ENCODE data around the gene IP6K1. TPM values are rescaled to one million over a fixed set of nuclear protein-coding genes. Genes with fewer than 3 reads are reported as not detected.
"Not testable (repeated sequence)": the region's sequence is repeated elsewhere in the genome, so short reads cannot be mapped to it uniquely, and the experiment has no call there.

Gene IP6K1
- total RNA-seq, 1 donor from 2014 or later = 34.2 TPM

DNA sequence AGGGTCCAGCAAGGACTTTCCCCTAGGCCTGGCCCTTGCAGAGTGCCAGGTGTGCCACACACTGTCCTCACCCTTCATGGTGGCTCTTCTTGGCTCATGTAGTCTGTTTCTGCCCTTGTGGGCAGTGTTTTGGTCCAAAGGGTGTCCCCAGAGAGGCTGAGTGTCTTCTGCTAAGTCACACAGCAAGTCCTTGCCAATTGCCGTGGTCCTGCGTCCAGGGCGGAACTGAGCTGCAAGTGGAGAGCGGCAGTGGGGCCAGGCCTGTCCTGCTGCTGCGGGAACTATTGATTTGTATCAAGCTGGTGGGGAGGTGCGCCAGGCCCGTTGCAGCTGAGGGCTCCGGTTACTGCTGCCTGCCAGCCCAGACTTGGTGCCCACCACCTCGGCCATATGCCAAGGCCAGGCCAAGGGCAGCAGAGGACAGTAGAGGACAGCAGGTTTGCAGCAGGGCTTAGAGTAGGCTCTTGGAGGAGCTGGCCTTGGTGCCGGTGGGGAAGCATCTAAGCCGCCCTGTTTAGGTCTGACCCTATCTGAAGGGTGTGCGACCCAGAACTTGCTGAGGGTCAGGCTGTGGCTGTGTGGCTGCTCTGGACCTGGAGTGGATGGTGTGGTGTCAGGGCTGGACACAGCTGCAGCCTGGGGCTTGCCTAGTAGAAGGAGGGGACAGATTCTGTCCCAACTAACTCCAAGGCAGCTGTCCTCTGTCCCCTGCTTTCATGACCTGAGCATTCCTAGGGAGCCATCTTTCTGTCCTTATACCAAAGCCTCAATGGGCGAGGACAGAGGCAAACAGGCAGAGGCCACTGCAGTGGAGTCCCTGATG, 71.4 kb downstream of the IP6K1 start:
- intact Hi-C loops (cut with micrococcal nuclease) = no loop called here

DNA sequence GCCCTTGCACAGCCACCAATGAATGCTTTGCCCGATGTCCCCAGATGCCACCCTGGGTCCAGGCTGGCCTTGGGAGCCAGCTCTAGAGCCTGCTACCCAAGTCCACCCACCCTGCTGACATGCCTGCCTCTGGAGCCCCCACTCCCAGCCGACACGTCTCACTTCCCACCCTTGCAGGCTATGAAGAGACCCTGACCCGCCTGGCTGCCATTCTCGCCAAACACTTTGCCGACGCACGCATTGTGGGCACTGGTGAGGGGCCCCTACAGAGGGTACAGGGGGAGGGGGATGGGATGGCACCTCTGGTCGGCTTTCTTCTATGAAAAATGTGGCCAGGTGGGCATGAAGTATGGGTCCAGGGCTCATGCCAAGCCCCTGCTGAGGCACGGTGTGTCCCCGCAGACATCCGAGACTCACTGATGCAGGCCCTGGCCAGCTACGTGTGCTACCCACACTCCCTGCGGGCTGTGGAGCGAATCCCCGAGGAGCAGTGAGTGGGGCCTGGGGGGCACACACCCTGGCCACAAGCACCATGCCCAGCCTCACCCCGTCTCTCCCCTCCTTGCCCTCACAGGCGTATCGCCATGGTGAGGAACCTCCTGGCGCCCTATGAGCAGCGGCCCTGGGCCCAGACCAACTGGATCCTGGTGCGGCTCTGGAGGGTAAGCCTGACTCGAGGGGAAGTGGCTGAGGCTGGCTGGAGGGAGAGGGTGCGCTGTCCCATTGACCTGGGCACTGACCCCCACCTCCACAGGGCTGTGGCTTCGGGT, 72.8 kb downstream of the IP6K1 start:
- intact Hi-C loops (cut with micrococcal nuclease) = no loop called here

DNA sequence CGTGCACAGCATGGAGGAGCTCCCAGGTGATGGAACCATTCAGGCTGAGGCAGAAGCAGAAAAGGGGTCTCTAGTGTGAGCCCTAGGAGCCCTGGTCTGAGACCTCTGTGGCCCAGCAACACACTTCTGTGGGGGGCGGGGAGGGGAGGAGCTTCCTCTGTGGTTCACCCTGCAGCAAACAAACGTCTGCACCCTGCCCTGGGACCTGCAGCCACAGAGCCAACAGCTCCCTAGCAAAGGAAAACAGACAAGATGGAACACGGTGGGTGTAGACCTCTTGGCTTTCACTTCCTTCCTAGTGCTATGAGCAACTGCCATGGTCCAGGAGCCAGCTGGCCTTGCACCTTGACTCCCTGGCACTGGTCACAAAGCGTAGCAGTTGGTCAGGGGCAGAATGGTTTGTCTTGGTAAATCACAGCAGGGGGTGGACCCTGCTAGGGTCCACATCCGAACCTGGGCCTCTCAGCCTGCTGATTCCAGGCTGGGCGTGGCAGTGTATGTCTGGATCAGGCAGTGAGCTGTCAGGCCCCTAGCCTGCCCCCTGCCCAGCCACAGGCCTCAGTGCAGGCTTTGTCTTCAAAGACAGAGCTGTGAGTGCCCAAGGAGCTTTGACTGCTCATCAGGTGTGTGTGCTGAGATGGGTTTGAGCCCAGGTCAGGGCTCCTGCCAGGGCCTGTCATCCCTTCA, 73.6 kb downstream of the IP6K1 start:
- intact Hi-C loops (cut with micrococcal nuclease) = no loop called here

DNA sequence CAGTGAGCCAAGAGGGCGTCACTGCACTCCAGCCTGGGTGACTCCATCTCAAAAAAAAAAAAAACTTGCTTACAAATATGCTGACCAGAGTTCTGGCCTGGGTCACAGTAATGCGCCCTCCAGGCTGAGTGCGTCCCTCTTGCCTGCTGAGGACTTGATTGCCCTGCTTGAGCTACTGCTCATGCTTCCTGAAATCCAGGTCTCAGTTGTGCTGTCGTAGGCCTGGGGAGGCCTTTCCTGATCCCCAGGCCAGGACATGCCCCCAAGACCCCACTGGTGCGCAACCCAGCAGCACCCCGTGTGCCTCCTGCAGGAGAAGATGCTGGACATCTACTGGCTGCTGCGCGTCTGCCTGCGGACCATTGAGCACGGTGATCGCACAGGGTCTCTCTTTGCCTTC, 74.2 kb downstream of the IP6K1 start:
- intact Hi-C loops (cut with micrococcal nuclease) = no loop called here

DNA sequence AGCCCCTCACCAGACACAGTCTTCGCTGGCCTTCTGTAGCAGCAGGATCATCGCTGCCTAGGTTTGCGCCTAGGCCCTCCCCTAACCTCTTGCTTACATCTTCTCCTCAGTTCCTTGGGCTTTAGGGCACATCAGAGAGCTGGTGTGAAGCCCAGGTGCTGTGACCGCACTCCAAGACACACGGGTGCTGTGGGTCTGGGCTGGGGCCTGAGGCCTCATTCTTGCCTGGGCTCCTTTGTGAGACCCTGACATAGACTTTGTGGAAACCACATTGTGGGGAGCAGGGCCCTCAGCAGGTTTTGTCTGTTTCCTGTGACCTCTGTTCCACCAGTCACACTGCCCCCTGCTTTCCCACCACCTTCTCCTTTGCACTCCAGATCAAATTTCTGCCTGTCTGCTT, 74.9 kb downstream of the IP6K1 start:
- intact Hi-C loops (cut with micrococcal nuclease) = no loop called here

DNA sequence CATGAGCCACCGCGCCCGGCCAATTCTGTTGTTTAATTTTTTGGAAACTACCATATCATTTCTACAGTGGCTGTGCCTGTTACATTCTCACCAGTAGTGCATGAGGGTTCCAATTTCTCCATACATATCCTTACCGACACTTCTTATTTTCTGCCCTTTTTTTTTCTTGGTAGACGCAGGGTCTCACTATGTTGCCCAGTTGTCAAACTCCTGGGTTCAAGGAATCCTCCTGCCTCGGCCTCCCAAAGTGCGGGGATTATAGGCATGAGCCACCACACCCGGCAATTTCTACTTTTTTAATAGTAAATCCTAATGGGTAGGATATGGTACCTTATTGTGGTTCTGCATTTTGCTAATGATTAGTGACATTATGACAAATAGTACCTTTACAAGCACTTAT, 76.5 kb downstream of the IP6K1 start:
- intact Hi-C loops (cut with micrococcal nuclease) = no loop called here

DNA sequence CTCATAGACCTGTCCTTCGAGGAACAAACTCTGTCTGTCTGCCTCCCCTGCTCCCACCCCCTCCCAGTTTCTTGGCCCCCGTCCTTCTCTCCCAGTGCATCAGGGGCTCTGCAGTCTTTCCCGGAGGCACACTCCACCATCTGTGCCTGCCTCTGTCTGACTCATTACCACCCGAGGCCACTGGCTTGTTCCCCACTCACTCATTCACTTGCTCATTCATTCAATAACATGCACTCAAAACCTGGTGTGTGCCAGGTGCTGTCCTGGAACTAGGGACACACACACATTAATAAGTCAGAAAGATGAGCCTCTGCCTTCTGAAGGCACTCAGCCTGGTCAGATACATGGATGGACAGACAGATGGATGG, 79.2 kb downstream of the IP6K1 start:
- intact Hi-C loops (cut with micrococcal nuclease) = no loop called here

DNA sequence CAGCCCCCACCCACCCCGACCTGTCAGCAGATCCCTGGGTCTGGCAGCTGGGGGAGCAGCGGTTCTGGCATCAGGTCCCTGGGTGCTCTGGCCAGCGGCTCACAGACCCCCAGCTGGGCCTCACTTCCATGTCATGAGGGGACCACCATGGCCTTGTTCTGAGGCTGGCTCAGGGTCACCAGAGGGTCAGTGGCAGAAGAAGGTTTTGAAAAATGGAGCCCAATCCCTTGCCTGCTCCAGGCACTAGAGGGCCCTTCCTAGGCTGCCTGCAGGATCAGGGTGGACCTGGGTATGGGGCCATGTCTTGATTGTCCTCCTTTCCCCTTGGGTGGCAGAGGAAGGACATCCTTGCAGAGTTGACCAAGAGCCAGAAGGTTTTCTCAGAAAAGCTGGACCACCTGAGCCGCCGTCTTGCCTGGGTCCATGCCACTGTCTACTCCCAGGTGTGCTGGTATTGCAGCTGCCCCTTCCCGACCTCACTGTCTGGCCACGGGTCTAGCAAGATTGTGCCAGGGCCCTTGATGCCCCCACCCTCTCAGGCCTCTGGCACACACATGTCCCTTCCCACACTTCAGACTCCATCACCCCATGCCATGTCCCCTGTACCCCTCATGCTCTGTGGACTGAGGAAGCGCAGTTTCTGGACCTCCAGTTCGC, 79.8 kb downstream of the IP6K1 start:
- intact Hi-C loops (cut with micrococcal nuclease) = no loop called here

DNA sequence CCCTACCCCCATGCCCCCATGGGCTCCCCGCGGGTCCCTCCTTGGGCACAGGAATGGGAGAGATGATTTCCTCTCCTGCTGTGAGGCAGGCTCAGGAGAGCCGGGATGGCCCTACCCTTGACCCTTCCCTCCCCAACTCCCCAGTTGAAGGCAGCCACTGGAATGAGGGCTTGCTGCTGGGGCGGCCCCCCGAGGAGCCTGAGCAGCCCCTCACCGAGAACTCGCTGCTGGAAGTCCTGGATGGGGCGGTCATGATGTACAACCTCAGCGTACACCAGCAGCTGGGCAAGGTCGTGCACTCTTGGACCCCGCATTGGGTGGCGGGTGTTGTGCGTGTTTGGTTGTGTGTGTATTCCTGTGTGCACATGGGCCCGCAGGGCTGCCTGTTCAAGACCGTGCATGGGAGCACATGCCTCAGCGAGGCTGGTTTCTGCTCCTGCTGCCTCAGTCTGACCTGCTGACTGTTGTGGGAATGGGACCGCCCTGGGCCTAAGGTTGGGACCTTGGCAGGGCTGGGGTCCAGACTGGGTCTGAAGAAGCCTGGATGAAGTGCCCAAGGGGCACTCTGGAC, 80.9 kb downstream of the IP6K1 start:
- intact Hi-C loops (cut with micrococcal nuclease) = no loop called here

DNA sequence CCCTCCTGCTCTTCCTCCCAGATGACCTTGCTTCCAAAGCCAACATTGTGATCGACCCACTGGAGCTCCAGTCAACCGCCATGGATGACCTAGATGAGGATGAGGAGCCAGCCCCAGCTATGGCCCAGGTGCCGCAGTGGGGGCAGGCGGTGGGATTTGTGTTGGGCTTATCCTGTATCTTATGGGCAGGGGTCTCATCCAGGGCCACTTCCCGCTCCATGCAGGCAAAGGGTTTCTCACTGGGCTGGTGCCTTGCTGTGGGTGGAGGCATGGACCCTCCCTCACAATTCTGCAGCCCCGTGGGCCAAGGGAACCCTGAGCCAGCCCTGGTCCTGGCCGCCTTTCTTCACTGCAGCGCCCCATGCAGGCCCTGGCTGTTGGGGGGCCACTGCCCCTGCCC, 81.7 kb downstream of the IP6K1 start:
- intact Hi-C loops (cut with micrococcal nuclease) = no loop called here

DNA sequence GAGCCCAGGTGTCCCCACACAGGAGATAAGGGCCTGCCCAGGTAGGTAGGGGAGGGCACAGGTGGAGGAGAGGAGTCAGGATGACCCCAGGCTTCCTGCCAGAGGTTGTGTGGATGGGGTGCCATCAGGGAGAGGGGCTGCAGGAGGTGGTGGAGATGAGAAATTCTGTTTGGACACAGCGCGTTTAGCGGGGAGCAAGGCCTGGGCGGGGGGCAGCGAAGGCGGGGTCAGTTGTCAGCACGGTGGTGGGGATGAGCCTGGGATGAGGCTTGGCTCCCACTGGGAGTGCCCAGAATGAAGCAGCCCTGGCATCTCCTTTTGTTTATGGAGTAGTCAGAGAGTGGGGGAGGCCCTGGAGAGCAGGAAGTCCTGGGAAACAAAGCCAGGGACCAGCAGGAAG, 82.4 kb downstream of the IP6K1 start:
- intact Hi-C loops (cut with micrococcal nuclease) = no loop called here

DNA sequence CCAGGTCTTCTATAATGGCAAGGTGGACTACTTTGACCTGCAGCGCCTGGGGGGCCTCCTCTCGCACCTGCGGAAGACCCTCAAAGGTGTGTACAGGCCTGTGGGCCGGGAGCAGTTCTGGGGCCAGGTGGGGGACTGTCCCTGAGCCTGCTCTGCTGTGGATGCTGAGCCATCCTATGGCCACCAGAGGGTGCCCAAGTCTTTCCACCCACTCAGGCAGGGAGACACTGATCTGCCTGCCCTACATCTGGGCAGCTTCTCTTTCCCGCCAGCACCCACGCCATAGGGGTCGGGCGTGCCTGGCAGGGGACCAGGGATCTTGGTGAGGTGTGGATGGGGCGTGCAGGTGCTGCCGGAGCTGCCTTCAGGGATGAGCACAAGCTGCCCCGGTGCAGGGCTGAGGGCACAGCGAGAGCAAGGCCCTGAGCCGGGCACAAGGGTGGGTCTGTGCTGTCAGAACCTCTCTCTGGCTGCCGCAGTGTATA, 82.9 kb downstream of the IP6K1 start:
- intact Hi-C loops (cut with micrococcal nuclease) = no loop called here

DNA sequence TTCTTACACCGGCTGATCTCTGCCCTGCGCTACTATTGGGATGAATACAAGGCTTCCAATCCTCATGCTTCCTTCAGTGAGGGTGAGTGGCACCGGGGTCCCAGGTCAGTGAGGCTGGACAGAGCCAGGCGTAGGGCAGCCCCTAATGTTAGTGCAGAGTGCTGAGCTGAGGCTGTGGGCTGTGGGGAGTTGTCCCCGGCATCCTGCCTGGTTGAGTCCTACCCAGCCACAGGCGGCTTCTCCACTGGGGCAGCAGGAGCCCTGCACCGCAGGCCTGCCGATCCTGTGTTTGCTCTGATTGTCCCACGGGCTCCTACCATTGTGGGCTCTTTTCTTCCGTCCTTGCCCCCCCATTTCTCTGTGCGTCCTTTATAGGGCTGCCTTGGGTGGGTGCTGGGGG, 83.7 kb downstream of the IP6K1 start:
- intact Hi-C loops (cut with micrococcal nuclease) = no loop called here

DNA sequence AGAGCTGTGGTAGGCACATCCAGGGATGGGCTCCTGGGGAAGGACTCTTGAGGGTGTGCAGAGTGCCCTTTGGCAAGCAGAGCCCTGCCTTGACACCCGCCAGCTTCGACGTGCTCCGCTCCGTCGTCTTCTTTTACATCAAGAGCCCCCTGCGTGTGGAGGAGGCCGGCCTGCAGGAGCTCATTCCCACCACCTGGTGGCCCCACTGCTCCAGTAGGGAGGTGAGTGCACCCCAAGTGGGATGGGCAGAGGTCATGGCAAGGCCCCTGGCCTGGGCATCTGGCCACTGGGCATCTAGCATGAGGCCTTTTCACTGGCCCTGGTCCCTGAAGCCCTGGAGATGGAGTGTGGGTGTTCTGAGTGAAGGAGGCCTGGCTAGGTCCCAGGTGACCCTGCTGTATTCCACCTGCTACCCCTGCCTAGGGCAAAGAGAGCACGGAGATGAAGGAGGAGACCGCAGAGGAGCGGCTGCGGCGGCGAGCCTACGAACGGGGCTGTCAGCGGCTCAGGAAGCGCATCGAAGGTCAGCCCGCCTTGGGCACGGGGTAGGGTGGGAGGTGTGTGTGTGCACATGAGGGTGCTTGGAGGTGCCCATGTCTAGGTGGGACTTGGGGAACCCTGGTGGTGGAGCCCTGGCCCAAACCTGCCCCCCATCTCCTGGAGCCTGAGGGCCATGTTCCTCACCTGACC, 84.8 kb downstream of the IP6K1 start:
- intact Hi-C loops (cut with micrococcal nuclease) = no loop called here

DNA sequence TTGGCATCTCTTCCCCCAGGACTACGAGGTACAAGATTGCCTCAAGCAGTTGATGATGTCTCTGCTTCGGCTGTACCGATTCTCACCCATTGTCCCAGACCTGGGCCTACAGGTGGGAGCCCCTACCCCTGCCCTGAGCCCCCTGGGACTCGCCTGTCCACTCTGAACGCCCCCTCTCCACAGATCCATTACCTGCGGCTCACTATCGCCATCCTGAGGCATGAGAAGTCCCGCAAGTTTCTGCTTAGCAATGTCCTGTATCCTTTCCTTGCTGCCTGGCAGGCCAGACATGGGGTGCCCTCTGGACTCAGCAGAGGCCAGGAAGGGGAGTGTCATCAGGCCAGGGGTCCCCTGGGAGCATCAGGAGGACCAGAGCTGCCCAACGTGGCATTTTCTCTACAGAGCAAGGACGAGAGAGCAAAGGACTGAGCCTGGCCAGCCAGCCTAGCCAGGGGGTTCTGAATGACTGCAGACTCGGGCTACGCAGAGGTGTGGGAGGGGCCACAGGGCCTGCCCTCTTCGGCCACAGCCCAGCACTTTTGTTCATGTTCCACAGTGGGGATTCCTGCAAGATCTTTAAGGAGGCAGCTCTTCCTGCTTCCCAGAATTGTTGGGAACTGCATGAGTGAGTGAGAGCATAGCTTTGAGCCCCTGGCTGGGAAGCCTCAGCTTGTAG, 85.8 kb downstream of the IP6K1 start:
- intact Hi-C loops (cut with micrococcal nuclease) = no loop called here

DNA sequence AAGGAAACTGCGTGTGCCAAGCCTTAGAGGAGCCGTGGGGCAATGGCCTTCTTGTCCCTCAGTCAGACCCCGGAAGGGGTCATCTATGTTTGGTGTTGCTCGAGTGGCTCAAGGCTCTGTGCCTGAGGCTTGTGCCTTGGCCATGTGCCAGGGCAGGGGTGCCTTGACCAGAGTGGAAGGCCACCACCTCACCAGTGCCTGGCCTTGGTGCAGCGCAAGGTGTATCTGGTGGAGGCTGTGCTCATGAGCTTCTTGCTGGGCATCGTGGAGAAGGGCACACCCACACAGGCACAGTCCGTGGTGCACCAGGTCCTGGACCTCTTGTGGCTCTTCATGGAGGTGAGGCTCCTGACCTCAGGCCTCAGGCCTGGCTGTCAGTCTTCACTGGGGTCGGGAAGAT, 86.3 kb downstream of the IP6K1 start:
- intact Hi-C loops (cut with micrococcal nuclease) = no loop called here

DNA sequence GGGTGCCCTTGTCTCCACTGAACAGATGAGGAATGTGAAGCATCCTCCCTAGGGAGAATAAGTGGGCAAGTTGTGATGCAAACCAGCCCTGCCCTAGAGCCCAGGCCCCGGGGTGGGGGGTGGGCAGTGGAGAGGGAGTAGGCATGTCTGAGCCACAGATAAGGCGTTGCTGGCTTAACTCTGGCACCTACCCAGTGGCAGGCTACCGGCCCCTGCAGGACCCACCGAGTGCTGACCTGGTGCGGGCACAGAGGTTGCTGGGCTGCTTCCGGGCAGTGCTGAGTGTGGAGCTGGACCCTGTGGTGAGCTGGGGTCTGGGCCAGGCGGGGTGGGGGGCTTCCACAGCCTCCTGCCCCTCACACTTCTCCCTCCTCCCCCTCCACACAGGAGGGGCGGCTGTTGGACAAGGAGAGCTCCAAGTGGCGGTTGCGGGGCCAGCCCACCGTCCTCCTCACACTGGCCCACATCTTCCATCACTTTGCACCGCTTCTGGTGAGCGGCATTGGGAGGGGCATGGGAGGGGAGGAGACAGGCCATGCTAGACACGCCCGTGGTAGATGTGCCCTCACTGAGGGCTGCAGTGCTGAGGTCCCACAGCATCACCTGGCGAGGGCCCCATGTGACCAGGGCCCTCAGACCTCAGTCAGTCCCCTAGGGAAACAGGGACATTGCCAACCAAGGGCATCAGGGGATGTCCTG, 86.9 kb downstream of the IP6K1 start:
- intact Hi-C loops (cut with micrococcal nuclease) = no loop called here

DNA sequence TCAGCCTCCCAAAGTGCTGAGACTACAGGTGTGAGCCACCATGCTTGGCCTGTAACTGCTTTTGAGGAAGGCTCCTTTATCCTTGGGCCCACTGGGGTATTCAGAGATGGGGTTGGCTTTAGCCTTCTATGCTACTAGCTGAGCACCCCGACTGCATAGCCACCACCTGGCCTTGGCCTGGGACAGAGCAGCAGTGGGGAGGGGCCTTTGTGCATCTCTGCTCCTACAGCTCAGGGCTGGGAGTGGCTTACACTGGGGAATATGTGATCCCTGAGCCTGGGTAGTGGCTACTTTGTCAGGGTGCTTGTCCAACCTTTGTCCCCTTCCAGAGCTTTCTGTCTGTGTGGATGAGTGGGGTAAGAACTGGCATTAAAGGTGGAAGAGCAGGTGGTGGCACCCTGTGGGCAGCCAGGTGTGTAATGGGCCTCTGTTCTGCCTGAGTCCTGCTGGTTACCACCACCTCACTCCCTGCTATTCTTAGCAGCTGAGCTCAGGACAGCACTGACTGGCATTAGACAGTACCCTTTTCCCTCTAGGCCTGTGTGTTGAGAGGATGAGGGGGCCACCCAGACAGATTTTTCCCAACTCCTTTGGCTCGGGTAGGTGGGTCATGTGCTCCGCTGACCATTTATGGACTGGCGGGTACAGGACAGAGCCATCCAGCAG, 90.9 kb downstream of the IP6K1 start:
- intact Hi-C loops (cut with micrococcal nuclease) = not testable (repeated sequence)
